H9 (cell line): ENCODE measurements around the gene P2RX2. TPM values are rescaled to one million over a fixed set of nuclear protein-coding genes. Genes with fewer than 3 reads are reported as not detected.
A peak's percentile ranks its signal among the peaks of the same experiment; 100 is the strongest.

Experiments
- DNase-seq: peaks from one replicate; pipeline ENCODE4 v3.0.0-alpha.2; 2017
- H2AFZ ChIP-seq: one replicate; pipeline ENCODE4 v1.6.1; 2013; ENCODE audit warnings: mild to moderate bottlenecking, low read length, control low read depth, moderate library complexity
- H2AK5ac ChIP-seq: 2 replicates; pipeline ENCODE4 v1.6.1; 2013; ENCODE audit warnings: low read length, control low read depth, mixed read lengths; ENCODE audit not compliant: insufficient read length
- H2BK120ac ChIP-seq: one replicate; pipeline ENCODE4 v1.6.1; 2013; ENCODE audit warnings: low read depth, mild to moderate bottlenecking, low read length, control low read depth, inconsistent platforms; ENCODE audit not compliant: poor library complexity, severe bottlenecking
- H2BK12ac ChIP-seq: 2 replicates; pipeline ENCODE4 v1.6.1; 2013; ENCODE audit warnings: low read length, control low read depth, mixed read lengths, low read depth; ENCODE audit not compliant: insufficient read length
- H2BK15ac ChIP-seq: 2 replicates; pipeline ENCODE4 v1.6.1; 2013; ENCODE audit warnings: low read depth, low read length, control low read depth
- H2BK20ac ChIP-seq: one replicate; pipeline ENCODE4 v1.6.1; 2013; ENCODE audit warnings: low read depth, mild to moderate bottlenecking, low read length, control low read depth, inconsistent platforms; ENCODE audit not compliant: poor library complexity, severe bottlenecking
- H2BK5ac ChIP-seq: 2 replicates; pipeline ENCODE4 v1.6.1; 2013; ENCODE audit warnings: low read length, control low read depth, mixed read lengths; ENCODE audit not compliant: insufficient read length
- H3K14ac ChIP-seq: 2 replicates; pipeline ENCODE4 v1.6.1; 2013; ENCODE audit warnings: low read length, control low read depth; ENCODE audit not compliant: insufficient read depth
- H3K18ac ChIP-seq: 2 replicates; pipeline ENCODE4 v1.6.1; 2013; ENCODE audit warnings: low read depth, mild to moderate bottlenecking, mixed read lengths, low read length, control low read depth; ENCODE audit not compliant: insufficient read length
- H3K23ac ChIP-seq: 2 replicates; pipeline ENCODE4 v1.6.1; 2013; ENCODE audit warnings: low read length, control low read depth, mixed read lengths, low read depth; ENCODE audit not compliant: insufficient read length
- H3K23me2 ChIP-seq: 2 replicates; pipeline ENCODE4 v1.6.1; 2013; ENCODE audit warnings: low read depth, mild to moderate bottlenecking, mixed read lengths, low read length, control low read depth; ENCODE audit not compliant: insufficient read length, poor library complexity, severe bottlenecking
- H3K27ac ChIP-seq: 2 replicates; pipeline ENCODE4 v1.5.1; 2013; ENCODE audit warnings: low read length, control low read depth, mixed read lengths, low read depth; ENCODE audit not compliant: insufficient read length
- H3K27me3 ChIP-seq: 2 replicates; pipeline ENCODE4 v1.6.1; 2013; ENCODE audit warnings: low read length, control low read depth, inconsistent platforms; ENCODE audit not compliant: insufficient read depth
- H3K4ac ChIP-seq: 2 replicates; pipeline ENCODE4 v1.6.1; 2013; ENCODE audit warnings: low read depth, mild to moderate bottlenecking, control low read depth, inconsistent platforms, low read length, moderate library complexity
- H3K4me1 ChIP-seq: 2 replicates; pipeline ENCODE4 v1.6.1; 2013; ENCODE audit warnings: low read length, control low read depth, inconsistent platforms; ENCODE audit not compliant: insufficient read depth
- H3K4me2 ChIP-seq: 2 replicates; pipeline ENCODE4 v1.6.1; 2013; ENCODE audit warnings: low read length, control low read depth, mixed read lengths; ENCODE audit not compliant: insufficient read length, insufficient read depth
- H3K56ac ChIP-seq: 2 replicates; pipeline ENCODE4 v1.6.1; 2013; ENCODE audit warnings: low read depth, mild to moderate bottlenecking, mixed read lengths, low read length, control low read depth; ENCODE audit not compliant: insufficient read length
- H3K79me1 ChIP-seq: 2 replicates; pipeline ENCODE4 v1.6.1; 2013; ENCODE audit warnings: low read depth, mild to moderate bottlenecking, moderate library complexity, low read length, control low read depth, inconsistent platforms; ENCODE audit not compliant: insufficient read depth, poor library complexity, severe bottlenecking
- H3K79me2 ChIP-seq: 2 replicates; pipeline ENCODE4 v1.6.1; 2013; ENCODE audit warnings: low read length, control low read depth, inconsistent platforms; ENCODE audit not compliant: insufficient read depth
- H3K9ac ChIP-seq: 2 replicates; pipeline ENCODE4 v1.6.1; 2013; ENCODE audit warnings: low read length, control low read depth, mixed read lengths; ENCODE audit not compliant: insufficient read length; ENCODE audit errors: extremely low read depth
- H3K9me3 ChIP-seq: one replicate; pipeline ENCODE4 v1.6.1; 2013; ENCODE audit warnings: low read depth, low read length, inconsistent platforms; ENCODE audit not compliant: control insufficient read depth
- H3T11ph ChIP-seq: one replicate; pipeline ENCODE4 v1.6.1; 2013; ENCODE audit warnings: mild to moderate bottlenecking, low read length, control low read depth, inconsistent platforms
- H4K20me1 ChIP-seq: one replicate; pipeline ENCODE4 v1.6.1; 2013; ENCODE audit not compliant: control insufficient read depth, insufficient read length, insufficient read depth
- H4K5ac ChIP-seq: 2 replicates; pipeline ENCODE4 v1.6.1; 2013; ENCODE audit warnings: low read depth, mild to moderate bottlenecking, mixed read lengths, low read length, control low read depth; ENCODE audit not compliant: insufficient read length
- H4K8ac ChIP-seq: replicated peaks from 2 replicates; pipeline ENCODE4 v1.6.1; 2013; ENCODE audit warnings: low read length, control low read depth, mixed read lengths, low read depth; ENCODE audit not compliant: insufficient read length
- H4K91ac ChIP-seq: 2 replicates; pipeline ENCODE4 v1.6.1; 2013; ENCODE audit warnings: low read depth, mild to moderate bottlenecking, moderate library complexity, mixed read lengths, low read length, control low read depth; ENCODE audit not compliant: insufficient read length
- H3K27ac Mint-ChIP-seq, 3 experiments: 2 replicates in 2 of 3; 3 replicates in 1 of 3; pipeline ENCODE4 v1.8.0; 2020 to 2021; ENCODE audit warnings: mixed read lengths in 3 of 3, mild to moderate bottlenecking in 1 of 3, moderate library complexity in 1 of 3
- H3K27me3 Mint-ChIP-seq: 2 replicates; pipeline ENCODE4 v1.8.0; 2021; ENCODE audit warnings: low read depth, mild to moderate bottlenecking, moderate library complexity, mixed read lengths
- H3K36me3 Mint-ChIP-seq, 3 experiments: 2 replicates in 2 of 3; 3 replicates in 1 of 3; pipeline ENCODE4 v1.8.0; 2020 to 2021; ENCODE audit warnings: low read depth in 3 of 3, mixed read lengths in 3 of 3; ENCODE audit not compliant: insufficient read depth in 1 of 3
- H3K4me1 Mint-ChIP-seq, 2 experiments: 2 replicates each; pipeline ENCODE4 v1.8.0; 2020; ENCODE audit warnings: mixed read lengths in 2 of 2
- H3K4me3 Mint-ChIP-seq, 2 experiments: 2 replicates in 1 of 2; 3 replicates in 1 of 2; pipeline ENCODE4 v1.8.0; 2020 to 2021; ENCODE audit warnings: mild to moderate bottlenecking in 2 of 2, mixed read lengths in 2 of 2, moderate library complexity in 1 of 2
- H3K9me3 Mint-ChIP-seq, 2 experiments: 2 replicates in 1 of 2; 3 replicates in 1 of 2; pipeline ENCODE4 v1.8.0; 2020; ENCODE audit warnings: mild to moderate bottlenecking in 2 of 2, mixed read lengths in 2 of 2, moderate library complexity in 1 of 2
- whole genome bisulfite sequencing: extraction: QIAGEN DNeasy Blood & Tissue Kit; methylation state at CpG from one replicate; pipeline ENCODE4 v1.1.7; 2013; ENCODE audit warnings: missing lambda C conversion rate, low lambda C conversion rate, mixed read lengths; ENCODE audit not compliant: insufficient read length; ENCODE audit errors: extremely low coverage; 5-methylcytosine and 5-hydroxymethylcytosine counted together
- total RNA-seq: library from RNA; stranded (reverse); gene quantifications from 2 replicates; pipeline ENCODE4 v1.2.1, GENCODE V29; 2021
- TF ChIP-seq, protein P1 (sequence below): fragments of 200-600 bp; sonication (generic); conservative IDR thresholded peaks from 3 replicates; pipeline ENCODE4 v1.8.0; 2021; ENCODE audit warnings: antibody characterized with exemption, mild to moderate bottlenecking

Gene P2RX2
- total RNA-seq, 1 experiment from 2014 or later = 1.8 TPM

DNA sequence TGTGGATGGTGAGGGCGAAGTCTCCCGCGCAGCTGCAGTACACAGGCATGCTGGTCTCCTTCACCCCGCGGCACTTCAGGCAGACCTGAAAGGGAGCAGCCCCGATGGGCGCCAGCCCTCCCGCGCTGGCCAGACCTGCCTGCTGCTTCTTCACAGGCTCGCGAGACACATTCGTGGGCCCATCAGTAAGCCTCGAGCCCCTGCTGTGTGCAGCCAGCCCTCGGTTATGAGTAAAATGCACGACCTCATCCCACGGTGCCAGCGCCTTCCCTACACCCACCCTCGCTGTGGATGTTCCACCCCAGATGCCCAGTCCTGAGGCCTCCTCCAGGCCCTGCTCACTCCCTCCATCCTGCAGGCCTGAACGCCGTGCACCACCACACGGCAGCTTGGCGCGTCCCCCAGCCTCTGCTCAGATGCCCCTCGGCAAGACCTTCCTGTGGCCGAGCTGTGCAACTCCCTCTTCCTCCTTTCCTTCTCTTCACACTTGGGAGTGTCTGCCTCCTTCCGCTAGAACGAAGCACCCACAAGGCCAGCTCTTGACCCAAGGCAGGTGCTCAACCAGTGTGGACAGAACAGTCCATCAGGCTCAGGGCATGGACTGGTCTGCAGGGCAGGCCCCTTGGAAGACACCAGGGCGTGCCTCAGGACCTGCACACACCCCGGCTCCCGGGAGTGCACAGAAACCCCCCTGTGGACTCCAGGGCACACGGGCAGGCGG is 6.5 kb downstream of the P2RX2 start:
- Histone ChIP-seq H3K9me3 (no peaks in the 10 kb centered on the region), H3K14ac (no peak overlapping the region)

More for the DNA sequence above, 6.5 kb downstream of the P2RX2 start:
- H3K4me3 Mint-ChIP-seq = no peak overlapping the region
- Histone ChIP-seq H3K79me1 (no peaks in the 10 kb centered on the region), H2BK20ac (no peak overlapping the region), H3K56ac (no peak overlapping the region), H3K4ac (no peak overlapping the region), H3K4me2 (no peak overlapping the region), H3T11ph (no peak overlapping the region), H2AFZ (no peak overlapping the region), H4K8ac (no peak overlapping the region), H3K23me2 (no peaks in the 10 kb centered on the region), H4K20me1 (no peaks in the 10 kb centered on the region), H3K79me2 (no peaks in the 10 kb centered on the region), H2AK5ac (no peak overlapping the region), H2BK120ac (no peak overlapping the region), H4K91ac (no peak overlapping the region), H3K27ac (no peak overlapping the region), H3K27me3 (no peaks in the 10 kb centered on the region; the same call in 1 of the 2 replicates), H4K5ac (no peak overlapping the region), H3K9ac (no peak overlapping the region), H2BK12ac (no peak overlapping the region), H2BK5ac (no peak overlapping the region), H3K18ac (no peak overlapping the region), H3K4me1 (no peaks in the 10 kb centered on the region), H2BK15ac (no peak overlapping the region), H3K23ac (no peak overlapping the region)
- no peak for DNase-seq
- TF ChIP-seq, protein P1, sequence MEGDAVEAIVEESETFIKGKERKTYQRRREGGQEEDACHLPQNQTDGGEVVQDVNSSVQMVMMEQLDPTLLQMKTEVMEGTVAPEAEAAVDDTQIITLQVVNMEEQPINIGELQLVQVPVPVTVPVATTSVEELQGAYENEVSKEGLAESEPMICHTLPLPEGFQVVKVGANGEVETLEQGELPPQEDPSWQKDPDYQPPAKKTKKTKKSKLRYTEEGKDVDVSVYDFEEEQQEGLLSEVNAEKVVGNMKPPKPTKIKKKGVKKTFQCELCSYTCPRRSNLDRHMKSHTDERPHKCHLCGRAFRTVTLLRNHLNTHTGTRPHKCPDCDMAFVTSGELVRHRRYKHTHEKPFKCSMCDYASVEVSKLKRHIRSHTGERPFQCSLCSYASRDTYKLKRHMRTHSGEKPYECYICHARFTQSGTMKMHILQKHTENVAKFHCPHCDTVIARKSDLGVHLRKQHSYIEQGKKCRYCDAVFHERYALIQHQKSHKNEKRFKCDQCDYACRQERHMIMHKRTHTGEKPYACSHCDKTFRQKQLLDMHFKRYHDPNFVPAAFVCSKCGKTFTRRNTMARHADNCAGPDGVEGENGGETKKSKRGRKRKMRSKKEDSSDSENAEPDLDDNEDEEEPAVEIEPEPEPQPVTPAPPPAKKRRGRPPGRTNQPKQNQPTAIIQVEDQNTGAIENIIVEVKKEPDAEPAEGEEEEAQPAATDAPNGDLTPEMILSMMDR = no peak
- H3K4me1 Mint-ChIP-seq = peaks cover 2 to 8% of the 10 kb centered on the region in 2 experiments; a peak in 1 of 4 replicates
- peak overlapping the region in 1 of 3 experiments; percentile 57; a peak in 2 of 7 replicates for H3K27ac Mint-ChIP-seq
- H3K9me3 Mint-ChIP-seq = no peaks in the 10 kb centered on the region
- H3K27me3 Mint-ChIP-seq = peaks cover 13% of the 10 kb centered on the region
- peaks cover 23 to 59% (median 38%) of the 10 kb centered on the region in 3 experiments; a peak in 6 of 7 replicates for H3K36me3 Mint-ChIP-seq
- WGBS = no CpG with 5 or more reads among the region's 32 CpGs
